Epithelial cell of prostate (primary cell): Measurements from ENCODE around the gene FAM228A.

Source experiments
- DNase-seq: peaks from one replicate; pipeline ENCODE4 v3.0.0-alpha.2; 2011; ENCODE audit warnings: low read depth, low spot score
- H3K27ac ChIP-seq: fragments of 450-650 bp; 2 replicates; pipeline ENCODE4 v1.5.1; 2017; ENCODE audit warnings: mild to moderate bottlenecking

The FAM228A gene

GRCh38 chr2:24221343-24222050 lies 46.6 kb downstream of the FAM228A start:
- DNase-seq, result no peak
- H3K27ac ChIP-seq, result no peak overlapping the region

- DNase-seq, result no peak
- H3K27ac ChIP-seq, result no peak overlapping the region
Observed at GRCh38 chr2:24222946-24223345, 48.1 kb downstream of the FAM228A start.

GRCh38 chr2:24225499-24226242 lies 50.8 kb downstream of the FAM228A start:
- H3K27ac ChIP-seq, result no peak overlapping the region
- no peak for DNase-seq

DNA sequence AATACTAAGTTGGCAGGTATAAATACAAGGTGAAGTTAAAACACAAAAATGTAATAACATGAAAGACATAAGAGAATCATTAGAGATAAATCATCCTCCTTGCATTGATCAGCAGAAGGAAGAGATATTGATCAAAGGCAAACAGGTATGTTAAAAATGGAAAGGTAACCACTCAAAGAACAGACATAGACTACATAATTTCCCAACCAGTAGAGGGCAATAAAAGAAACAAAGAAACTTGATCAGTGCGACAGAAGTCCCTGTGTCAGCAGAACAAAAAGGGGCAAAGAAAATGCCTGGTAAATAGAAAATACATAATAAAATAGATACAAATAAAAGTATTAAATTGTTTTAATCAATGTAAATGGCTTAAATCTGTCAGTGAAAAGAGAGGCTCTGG lies 53.6 kb downstream of the FAM228A start:
- no peak overlapping the region for H3K27ac ChIP-seq
- DNase-seq, result no peak

DNA sequence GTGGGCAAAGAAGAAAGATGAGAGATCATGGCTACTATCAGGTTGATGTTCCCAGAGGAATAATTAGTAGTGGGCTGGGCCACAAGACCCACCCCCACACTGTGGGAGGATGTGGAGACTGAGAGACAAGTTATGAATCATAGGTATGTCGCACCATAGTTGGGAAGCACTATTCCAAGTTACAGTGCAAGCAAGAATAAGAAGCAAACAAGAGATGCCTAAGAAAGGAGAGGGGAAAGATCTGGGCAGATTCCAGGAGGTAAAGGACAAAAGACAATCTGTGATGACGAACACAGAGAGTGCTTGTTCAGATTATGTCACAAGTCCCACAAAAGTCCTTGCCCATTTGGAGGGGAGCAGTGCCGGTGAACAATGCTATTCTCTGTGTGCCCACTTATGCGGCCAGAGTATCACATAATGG lies 56.6 kb downstream of the FAM228A start:
- no peak overlapping the region for H3K27ac ChIP-seq
- no peak for DNase-seq

- no peak overlapping the region for H3K27ac ChIP-seq
- DNase-seq, result no peak
Observed at GRCh38 chr2:24233321-24233720, 58.5 kb downstream of the FAM228A start.

- no peak for DNase-seq
- H3K27ac ChIP-seq, result no peak overlapping the region
Observed at GRCh38 chr2:24237313-24237712, 62.5 kb downstream of the FAM228A start.

- no peak overlapping the region for H3K27ac ChIP-seq
Observed at GRCh38 chr2:24238158-24238557, 63.3 kb downstream of the FAM228A start.

GRCh38 chr2:24239553-24239952 lies 64.7 kb downstream of the FAM228A start:
- no peak for DNase-seq

More at GRCh38 chr2:24238158-24238557, 63.3 kb downstream of the FAM228A start:
- DNase-seq, result no peak

More at GRCh38 chr2:24239553-24239952, 64.7 kb downstream of the FAM228A start:
- no peak overlapping the region for H3K27ac ChIP-seq
